Measurements from ENCODE around the gene ASB4.
A peak's percentile ranks its signal among the peaks of the same experiment; 100 is the strongest.
"Not testable (repeated sequence)": the region's sequence is repeated elsewhere in the genome, so short reads cannot be mapped to it uniquely, and the experiment has no call there.

The ASB4 gene

GRCh38 chr7:95545007-95545615 lies 59.4 kb downstream of the ASB4 start:
- H3K4me3 ChIP-seq (replicated peaks; ENCODE audit: low read depth, low read length), result peak overlapping the region; percentile 39
- TF ChIP-seq CTCF (IDR thresholded peaks at IDR 0.05; ENCODE audit: low read length, missing control alignments), result peak; percentile 96
- DNase-seq (ENCODE audit: low read depth), result peak; percentile 85

GRCh38 chr7:95545673-95546072 lies 59.9 kb downstream of the ASB4 start:
- H3K4me3 ChIP-seq (replicated peaks; ENCODE audit: low read depth, low read length), result no peak overlapping the region
- no peak for DNase-seq (ENCODE audit: low read depth)
- no peak for TF ChIP-seq CTCF (IDR thresholded peaks at IDR 0.05; ENCODE audit: low read length, missing control alignments)

GRCh38 chr7:95546647-95547046 lies 60.9 kb downstream of the ASB4 start:
- no peak overlapping the region for H3K4me3 ChIP-seq (replicated peaks; ENCODE audit: low read depth, low read length)
- no peak for TF ChIP-seq CTCF (IDR thresholded peaks at IDR 0.05; ENCODE audit: low read length, missing control alignments)
- no peak for DNase-seq (ENCODE audit: low read depth)

GRCh38 chr7:95547361-95548348 lies 61.9 kb downstream of the ASB4 start:
- TF ChIP-seq CTCF (IDR thresholded peaks at IDR 0.05; ENCODE audit: low read length, missing control alignments), result no peak
- H3K4me3 ChIP-seq (replicated peaks; ENCODE audit: low read depth, low read length), result no peak overlapping the region
- no peak for DNase-seq (ENCODE audit: low read depth)

- H3K4me3 ChIP-seq (replicated peaks; ENCODE audit: low read depth, low read length), result peak overlapping the region; percentile 4
- TF ChIP-seq CTCF (IDR thresholded peaks at IDR 0.05; ENCODE audit: low read length, missing control alignments), result no peak
- DNase-seq (ENCODE audit: low read depth), result peak; percentile 97
Measured at GRCh38 chr7:95549818-95550529, 64.2 kb downstream of the ASB4 start.

GRCh38 chr7:95550546-95550945 lies 64.8 kb downstream of the ASB4 start:
- no peak for DNase-seq (ENCODE audit: low read depth)
- no peak overlapping the region for H3K4me3 ChIP-seq (replicated peaks; ENCODE audit: low read depth, low read length)
- TF ChIP-seq CTCF (IDR thresholded peaks at IDR 0.05; ENCODE audit: low read length, missing control alignments), result no peak

- not testable (repeated sequence) for DNase-seq (ENCODE audit: low read depth); H3K4me3 ChIP-seq (replicated peaks; ENCODE audit: low read depth, low read length)
Measured at GRCh38 chr7:95552010-95552926, 66.5 kb downstream of the ASB4 start.
